ENCODE measurements around the gene IMPDH1. TPM values are rescaled to one million over a fixed set of nuclear protein-coding genes. Genes with fewer than 3 reads are reported as not detected.

IMPDH1 gene
- polyA plus RNA-seq, 2 of the 4 experiments (the other 2 are of a cell fraction) = 55.4 to 65.4 TPM

GRCh38 chr7:128404143-128404681 lies 5.6 kb downstream of the IMPDH1 start:
- ChIA-PET CTCF (interaction anchor here (0.6 to 38.8 kb wide), 4 partner anchors 15 to 59 kb away, joined by 3 to 800 read pairs (median 408); partner anchors contain the start of gene RBM28), POLR2A (no interaction called here)
- Histone ChIP-seq H3K4me3 (peak overlapping the region; percentile 85; the same call in 2 of the 3 replicates), H3K9me3 (no peaks in the 10 kb centered on the region), H3K27ac (peak overlapping the region; percentile 84 to 96; a peak in 3 of 6 replicates), H3K4me1 (peaks cover 36% of the 10 kb centered on the region), H3K4me2 (peak overlapping the region; percentile 93)
- FAIRE-seq = no peak
- WGBS (ENCODE audit: missing lambda C conversion rate) = 84% methylated on average over 9 of the region's 9 CpGs
- TF ChIP-seq ELK1 (IDR thresholded peaks at IDR 0.05; ENCODE audit: low read depth, low read length) (no peak), PBX3 (IDR thresholded peaks at IDR 0.05) (no peak), KDM1A (IDR thresholded peaks at IDR 0.05; ENCODE audit: low read depth) (no peak), ESRRA (IDR thresholded peaks at IDR 0.05; ENCODE audit: borderline replicate concordance, low read length) (no peak), NR3C1 (IDR thresholded peaks at IDR 0.05) (no peak), MAX (IDR thresholded peaks at IDR 0.05) (no peak), CTCF (IDR thresholded peaks at IDR 0.05) (no peak), NFE2L2 (conservative IDR thresholded peaks at IDR 0.05; ENCODE audit: low read length) (no peak), CHD4 (IDR thresholded peaks at IDR 0.05; ENCODE audit: borderline replicate concordance) (no peak), FOXS1 (CRISPR knock-in tag; IDR thresholded peaks at IDR 0.05) (no peak), EHMT2 (IDR thresholded peaks at IDR 0.05; ENCODE audit: low read depth) (no peak), FOSL2 (IDR thresholded peaks at IDR 0.05) (no peak), FOSL2 (CRISPR knock-in tag; IDR thresholded peaks at IDR 0.05) (no peak), RFX5 (IDR thresholded peaks at IDR 0.05) (no peak), JUNB (IDR thresholded peaks at IDR 0.05) (no peak), HDAC2 (IDR thresholded peaks at IDR 0.05) (no peak), CEBPB (IDR thresholded peaks at IDR 0.05) (no peak), JUN (IDR thresholded peaks at IDR 0.05) (no peak), MAFK (IDR thresholded peaks at IDR 0.05; ENCODE audit: partially characterized antibody) (no peak)
- TF ChIP-seq, protein P1, sequence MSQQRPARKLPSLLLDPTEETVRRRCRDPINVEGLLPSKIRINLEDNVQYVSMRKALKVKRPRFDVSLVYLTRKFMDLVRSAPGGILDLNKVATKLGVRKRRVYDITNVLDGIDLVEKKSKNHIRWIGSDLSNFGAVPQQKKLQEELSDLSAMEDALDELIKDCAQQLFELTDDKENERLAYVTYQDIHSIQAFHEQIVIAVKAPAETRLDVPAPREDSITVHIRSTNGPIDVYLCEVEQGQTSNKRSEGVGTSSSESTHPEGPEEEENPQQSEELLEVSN (IDR thresholded peaks at IDR 0.05; ENCODE audit: borderline replicate concordance, low read depth) = no peak
- DNase-seq (ENCODE audit: low read depth in 1 of 2, low spot score in 1 of 2) = no peak
- no peak for ATAC-seq

DNA sequence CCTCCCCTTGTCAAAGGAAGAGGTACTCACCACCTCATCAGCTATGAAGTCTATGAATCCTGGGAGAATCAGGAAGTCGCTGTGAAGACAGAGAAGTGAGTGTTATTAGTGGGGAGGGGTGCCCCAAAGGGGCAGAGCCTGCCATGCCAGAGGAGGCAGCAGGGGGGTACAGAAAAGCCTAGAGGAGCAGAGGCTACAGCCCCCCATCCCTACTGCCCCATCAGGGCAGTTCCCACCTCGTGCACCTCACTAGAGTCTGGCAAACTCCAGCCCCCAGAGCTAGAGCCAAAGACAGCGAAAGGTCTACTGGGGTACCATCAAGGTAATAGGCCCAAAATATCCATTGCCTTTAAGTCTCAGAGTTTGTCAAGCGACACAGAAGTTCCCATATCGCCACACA lies 6.1 kb downstream of the IMPDH1 start:
- FAIRE-seq (no peak), DNase-seq (ENCODE audit: low read depth in 1 of 2, low spot score in 1 of 2) (no peak), ATAC-seq (no peak)
- Histone ChIP-seq H3K4me3 (no peak overlapping the region), H3K27ac (peak overlapping the region in 1 of 2 experiments; percentile 11; a peak in 1 of 6 replicates), H3K4me2 (peak overlapping the region; percentile 93), H3K4me1 (peaks cover 32% of the 10 kb centered on the region), H3K9me3 (no peaks in the 10 kb centered on the region)
- ChIA-PET POLR2A (no interaction called here), CTCF (interaction anchor here (0.5 to 38.8 kb wide), 6 partner anchors 15 to 873 kb away, joined by 3 to 800 read pairs (median 82); partner anchors contain the start of gene RBM28)
- no peak for TF ChIP-seq REST (IDR thresholded peaks at IDR 0.05)
- WGBS (ENCODE audit: missing lambda C conversion rate) = 90% methylated on average over 5 of the region's 5 CpGs
